HG03378 (cell line): ENCODE results near the gene GCFC2.

Experiments
- ATAC-seq: cut with Tn5 transposase; IDR thresholded peaks from one replicate; pipeline ENCODE4 v1.9.1; 2021; ENCODE audit warnings: mild to moderate bottlenecking, moderate library complexity; ENCODE audit not compliant: unreplicated experiment

The GCFC2 gene

DNA sequence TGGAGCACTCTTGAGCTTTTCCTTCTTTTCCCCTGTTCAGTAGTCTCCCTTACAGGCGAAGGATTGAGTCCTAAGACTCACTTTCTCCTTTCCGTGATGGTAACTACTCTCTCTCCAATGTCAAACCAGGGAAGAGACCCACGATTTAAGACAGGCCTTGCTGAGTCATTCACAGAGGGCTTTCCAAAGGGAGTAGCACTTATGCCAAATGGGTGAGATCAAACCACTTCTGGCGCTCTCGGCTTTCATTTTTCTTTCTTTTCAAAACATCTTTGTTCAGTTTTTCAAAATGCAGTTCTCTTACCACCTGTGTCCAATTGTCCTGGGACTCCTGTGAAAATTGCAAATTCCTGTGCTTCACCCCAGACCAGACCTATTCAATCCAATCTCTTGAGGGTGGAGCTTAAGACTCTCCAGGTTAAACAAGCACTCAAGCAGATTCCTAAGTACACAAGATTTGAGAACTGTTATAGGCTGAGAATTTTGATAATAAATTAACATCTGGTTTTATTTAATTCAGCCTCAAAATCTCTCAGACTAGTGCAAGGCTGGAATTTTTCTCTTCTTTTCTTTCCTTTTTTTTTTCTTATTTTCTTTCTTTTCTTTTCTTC is 78.5 kb downstream of the GCFC2 start:
- ATAC-seq = no peak

DNA sequence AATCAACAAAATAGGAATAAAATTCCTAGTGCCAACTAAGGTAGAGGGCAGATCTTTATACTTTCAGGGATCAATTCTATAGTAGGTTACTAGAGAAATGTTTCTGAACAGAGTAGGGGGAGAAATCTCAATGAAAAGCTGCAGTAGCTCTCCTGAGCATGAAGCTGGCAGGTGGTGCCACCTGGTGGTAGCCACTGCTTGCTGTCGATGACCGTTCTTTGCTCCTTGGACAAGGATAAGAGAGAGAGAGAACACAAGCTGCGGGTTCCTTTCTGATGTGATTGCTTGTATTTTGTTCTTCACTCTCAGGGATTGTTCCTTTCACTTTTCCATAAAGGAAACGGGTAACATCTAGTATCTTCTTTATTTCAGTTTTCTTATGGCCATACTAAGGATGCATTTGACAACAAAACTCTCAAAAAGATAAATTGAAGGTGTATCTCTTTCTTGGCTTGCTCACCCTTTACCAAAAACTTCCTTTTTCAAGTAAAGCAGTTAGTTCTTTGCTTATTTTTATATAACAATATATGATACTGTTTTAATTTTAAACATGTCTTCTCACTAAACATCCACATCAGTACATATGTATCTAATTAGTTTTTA is 82.7 kb downstream of the GCFC2 start:
- peak; percentile 86 for ATAC-seq

DNA sequence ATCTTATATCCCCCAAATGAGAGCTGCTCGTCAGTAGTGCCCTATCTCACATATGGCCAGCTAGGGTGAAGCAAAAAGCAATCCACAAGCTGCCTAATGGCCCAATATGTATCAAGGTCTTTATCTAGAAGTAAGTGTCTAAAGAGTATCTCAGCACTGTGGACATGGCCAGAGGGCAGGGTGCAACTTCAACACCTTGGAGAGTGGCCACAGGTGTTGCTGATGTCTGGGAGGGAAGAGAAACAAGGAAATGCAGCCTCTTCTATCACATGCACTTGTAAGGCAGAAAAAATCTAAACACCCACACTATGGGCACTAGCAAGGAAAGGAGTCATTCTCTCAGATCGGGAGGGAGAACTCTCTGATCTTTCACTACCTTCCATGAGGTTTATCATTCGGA is 87.8 kb downstream of the GCFC2 start:
- no peak for ATAC-seq

DNA sequence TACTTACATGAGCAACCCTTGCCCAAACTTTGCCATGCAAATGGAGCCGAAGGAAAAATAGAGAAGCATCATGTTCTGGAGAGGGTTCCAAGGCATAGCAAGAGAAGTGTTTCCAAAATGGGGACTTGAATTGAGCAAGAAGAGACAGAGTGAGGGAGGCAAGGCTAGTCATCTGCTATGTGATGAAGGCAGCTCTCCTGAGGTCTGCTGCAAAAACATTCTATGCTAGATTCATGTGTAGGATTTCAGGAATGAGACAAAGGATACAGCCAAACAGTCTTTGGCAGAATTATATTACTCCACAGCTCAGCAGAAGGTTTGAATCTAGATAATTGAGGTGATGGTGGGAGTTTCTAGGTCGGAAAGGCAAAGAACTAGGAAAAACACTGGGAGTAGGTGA is 88.2 kb downstream of the GCFC2 start:
- no peak for ATAC-seq

DNA sequence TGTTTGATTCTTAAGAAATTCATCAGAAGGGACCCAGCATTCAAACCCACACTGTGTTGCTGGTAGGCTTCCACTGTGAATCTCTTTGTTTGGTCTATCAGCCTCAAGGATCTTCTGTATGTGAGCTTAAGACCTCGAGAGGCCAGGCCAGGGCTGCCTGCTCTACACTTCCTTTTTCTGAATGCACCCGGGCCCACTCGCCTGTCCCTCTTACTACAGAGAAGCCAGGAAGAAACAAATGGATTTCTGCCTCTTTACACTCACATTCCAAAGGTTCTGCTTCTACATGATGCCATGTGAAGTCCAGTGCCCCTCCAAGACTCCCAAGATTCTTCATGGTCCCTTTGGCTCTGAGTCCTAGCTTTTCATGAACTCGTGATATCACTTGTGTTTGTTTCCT is 89.5 kb downstream of the GCFC2 start:
- no peak for ATAC-seq

DNA sequence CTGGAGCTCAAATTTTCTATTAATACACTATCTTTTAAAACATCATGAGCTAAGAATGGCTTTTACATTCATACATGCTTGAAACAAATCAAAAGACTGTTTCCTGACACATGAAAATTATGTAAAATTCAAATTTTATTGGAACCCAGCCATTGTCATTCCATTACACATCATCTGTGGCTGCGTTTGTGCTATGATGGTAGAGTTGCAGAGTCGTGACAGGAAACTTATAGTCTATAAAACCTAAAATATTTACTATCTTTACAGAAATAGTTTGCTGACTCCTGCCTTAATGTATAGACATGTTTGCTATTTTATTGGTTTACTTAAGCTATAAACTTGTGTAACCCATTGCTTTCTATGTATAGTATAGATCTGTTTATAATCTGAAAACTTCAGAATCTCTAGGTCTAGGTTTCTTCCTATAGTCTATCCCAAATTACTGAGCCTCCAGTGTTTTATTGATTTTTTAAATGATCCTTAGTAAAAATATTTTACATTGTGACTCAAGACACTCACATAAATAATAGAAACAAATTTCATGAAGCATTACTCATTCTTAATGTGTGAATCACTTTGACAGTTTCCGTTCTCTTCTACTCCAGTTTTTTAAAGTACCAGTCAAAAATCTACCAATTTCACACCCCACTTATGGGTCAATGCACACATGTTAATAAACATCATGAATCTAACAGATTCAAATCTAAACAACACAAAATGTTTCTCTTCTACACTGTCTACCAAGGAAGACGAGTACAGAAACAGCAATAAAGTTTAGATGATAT is 90.6 kb downstream of the GCFC2 start:
- ATAC-seq = no peak

DNA sequence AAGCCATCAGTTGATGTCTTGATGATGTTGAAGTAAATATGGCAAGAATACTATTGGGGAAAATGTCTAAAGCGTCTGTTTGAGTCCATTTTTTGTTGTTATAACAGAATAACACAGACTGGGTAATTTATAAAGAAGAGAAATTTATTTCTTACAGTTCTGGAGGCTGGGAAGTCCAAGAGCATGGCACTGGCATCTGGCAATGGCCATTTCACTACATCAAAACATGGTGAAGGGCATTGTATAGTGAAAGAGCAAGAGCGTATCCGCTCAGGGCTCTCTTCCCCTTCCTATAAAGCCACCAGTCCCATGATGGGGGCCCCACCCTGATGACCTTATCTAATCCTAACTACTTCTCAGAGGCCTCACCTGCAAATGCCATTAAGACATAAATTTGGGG is 93.8 kb downstream of the GCFC2 start:
- no peak for ATAC-seq

DNA sequence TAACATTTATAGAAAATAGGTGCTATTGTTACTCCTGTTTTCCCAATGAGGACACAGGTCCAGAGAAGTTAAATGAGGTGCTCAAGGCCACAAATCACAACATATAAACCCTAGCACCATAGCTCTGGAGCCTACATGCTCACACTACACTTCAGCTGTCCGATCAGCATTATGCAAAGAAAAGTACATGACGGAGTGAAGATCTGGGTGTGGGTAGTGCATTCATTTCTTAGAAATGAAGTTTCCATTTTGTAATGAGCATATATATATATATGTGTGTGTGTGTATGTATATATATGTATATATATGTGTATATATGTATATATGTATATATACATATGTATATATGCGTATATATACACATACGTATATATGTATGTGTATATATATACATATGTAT is 94.3 kb downstream of the GCFC2 start:
- ATAC-seq = no peak

DNA sequence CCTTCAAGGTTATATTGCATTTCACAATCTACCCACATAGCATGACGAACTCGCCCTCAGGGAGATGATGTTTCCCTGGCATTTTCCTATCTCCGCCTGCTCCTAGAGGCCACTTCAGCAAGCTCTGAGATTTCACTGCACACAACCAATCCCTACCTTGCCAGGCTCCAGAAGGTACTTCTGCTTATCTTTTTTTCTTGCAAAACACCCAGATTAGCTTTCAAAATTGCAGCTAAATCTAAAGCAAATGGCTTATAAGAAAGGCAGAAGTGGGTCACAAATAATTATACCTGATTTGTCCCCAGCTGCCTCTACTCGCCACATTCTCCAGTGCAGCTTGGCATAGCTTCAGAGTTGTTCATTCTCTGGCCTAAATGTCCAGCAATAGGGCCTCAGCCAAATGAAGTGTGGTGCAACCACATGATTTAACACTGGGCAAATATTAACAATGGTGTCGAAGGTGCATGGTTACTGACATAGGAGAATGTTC is 96.5 kb downstream of the GCFC2 start:
- ATAC-seq = no peak

- no peak for ATAC-seq
These were observed 97.9 kb downstream of the GCFC2 start for GRCh38 chr2:75612862-75613243.
